Measurements from ENCODE around the gene GORAB.

GORAB gene

DNA sequence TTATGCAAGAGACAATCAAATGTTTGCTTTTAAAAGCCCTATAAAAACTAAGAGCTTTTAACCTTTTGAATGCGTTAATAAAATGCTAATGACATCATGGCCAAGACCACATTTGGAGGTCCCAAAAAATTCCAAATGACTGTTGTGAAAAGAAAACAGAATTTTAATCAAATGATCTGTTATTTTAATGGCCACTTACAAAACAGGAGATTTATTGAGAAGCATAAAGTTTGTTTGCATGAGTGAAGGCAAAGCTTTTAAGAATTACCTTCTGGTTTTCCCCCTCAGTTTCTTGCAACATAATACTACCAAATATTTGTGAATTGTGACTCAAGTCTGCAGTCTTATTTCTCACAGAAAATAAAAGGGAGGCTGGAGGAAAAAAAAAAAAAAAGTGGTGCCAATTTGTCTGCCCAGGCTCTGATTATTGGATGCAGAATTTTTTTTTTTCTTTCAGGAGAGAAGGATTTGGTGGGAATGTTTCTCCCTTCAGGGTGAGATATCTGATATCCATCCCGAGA lies 60.7 kb downstream of the GORAB start:
- DNase-seq (ENCODE audit: low spot score): no peak

DNA sequence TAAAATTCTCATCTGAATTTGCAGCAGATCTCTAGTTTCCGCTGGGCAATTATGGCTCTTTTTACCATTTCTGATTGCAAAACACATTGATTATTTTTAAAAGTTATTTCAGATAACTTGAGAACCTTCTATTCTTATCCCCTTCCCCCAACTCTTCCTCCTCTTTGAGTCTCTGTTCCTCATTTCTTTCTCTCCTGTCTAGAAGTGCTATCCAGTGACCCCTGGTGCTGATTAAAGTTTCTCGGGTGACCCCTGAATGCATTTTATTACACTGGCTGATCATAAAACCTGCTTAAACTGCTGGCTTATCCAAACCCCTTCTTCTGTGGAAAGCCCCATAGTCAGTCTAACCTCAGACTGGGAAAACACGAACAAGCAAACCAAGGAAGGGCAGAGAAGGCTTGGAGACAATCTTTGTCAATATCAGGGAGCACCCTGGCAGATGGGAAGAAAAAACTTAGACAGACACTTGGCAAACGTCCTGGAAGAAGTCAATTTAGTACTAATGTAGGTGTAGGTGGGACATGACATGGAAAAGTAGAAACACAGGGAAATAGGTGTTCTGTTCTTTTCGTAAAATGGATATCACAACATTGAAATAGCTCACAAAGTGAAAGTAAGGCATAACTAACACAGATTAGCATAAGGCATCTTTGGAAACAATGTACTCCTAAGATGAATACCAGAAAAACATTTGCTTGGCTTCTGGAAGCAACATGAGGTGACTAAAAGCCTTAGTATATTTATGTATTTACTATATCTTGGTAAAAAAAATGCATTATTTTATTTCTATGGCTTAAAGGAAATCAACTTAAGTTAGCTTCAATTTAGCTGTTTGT lies 61.4 kb downstream of the GORAB start:
- no peak for DNase-seq (ENCODE audit: low spot score)

DNA sequence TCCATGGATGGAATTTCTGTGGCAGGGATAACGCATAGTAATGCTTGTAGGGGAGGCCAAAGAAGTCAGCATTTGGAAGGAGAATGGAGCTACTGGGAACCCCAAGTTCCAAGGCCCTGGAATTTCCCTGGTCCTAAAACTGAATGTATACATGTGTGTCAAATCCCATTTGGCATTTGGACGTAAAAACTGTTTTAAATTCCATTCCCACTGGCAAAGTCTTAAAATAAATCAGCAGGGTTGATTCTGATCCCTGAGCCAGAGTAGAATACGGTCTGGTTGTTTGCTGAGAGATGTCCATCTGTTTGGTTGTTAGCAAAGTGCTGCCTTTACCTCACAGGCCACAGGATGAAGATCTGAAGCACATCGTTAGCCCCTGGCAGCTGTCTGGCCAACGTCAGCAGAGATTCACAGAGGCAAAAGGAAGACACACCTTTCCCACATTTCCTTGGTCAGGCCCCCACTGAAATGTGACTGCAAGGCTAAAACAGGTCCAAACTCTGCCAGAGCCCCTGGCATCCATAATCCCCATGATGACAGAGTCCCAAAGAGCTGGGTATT lies 62.2 kb downstream of the GORAB start:
- no peak for DNase-seq (ENCODE audit: low spot score)

DNA sequence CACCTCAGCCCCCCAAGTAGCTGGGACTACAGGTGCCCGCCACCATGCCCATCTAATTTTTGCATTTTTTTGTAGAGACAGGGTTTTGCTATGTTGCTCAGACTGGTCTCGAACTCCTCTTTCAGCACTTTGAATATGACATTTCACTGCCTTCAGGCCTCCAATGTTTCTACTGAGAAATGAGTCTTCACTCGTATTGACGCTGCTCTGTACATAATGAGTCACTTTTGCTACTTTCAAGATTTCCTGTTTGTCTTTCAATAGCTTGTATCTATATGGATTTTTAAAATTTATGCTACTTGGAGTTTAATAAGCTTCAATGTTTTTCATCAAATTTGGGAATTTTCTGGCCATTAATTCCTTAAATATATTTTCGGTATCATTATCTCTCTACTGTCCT lies 64.7 kb downstream of the GORAB start:
- no peak for DNase-seq (ENCODE audit: low spot score)

DNA sequence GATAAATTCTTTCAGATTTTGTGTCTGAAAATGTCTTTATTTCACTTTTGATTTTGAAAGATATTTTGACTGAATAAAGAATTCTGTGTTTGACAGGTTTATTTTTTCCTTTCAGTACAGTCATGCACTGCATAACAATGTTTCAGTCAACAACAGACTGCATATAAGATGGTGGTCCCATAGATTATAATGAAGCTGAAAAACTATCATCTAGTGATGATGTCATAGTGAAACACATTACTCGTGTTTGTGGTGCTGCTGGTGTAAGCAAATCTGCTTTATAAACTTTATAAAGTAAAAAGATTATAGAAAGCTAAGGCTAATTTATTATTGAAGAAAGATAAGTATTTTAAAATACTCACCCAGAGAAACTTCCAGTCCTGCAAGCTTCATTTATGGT lies 66.7 kb downstream of the GORAB start:
- no peak for DNase-seq (ENCODE audit: low spot score)

DNA sequence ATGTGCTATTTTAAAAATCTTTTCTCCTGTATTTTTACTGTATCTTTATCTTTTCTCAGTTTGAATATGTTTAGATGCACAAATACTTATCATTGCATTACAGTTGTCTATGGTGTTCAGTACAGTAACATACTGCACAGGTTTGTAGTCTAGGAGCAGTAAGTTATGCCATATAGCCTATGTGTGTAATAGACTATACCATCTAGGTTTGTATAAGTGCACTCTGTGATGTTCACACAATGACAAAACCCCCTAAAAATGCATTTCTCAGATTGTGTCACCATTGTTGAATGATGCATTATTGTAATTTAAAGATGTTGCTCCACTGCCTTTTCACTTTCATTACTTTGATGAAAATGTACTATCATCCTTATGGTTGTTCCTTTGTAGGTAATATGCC lies 67.1 kb downstream of the GORAB start:
- DNase-seq (ENCODE audit: low spot score): no peak

DNA sequence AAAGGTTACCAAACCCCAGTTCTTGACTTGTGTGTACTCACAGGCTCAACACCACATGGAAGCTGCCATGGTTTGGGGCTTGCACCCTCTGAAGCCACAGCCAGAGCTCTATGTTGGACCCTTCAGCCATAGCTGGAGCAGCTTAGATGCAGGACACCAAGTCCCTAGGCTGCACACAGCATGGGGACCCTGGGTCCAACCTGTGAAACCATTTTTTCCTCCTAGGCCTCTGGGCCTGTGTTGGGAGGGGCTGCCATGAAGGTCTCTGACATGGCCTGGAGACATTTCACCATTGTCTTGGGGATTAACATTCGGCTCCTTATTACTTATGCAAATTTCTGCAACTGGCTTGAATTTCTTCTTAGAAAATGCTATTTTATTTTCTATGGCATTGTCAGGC lies 69.9 kb downstream of the GORAB start:
- DNase-seq (ENCODE audit: low spot score): no peak
